GM23338 (cell line): ENCODE data around the gene CD109. TPM values are rescaled to one million over a fixed set of nuclear protein-coding genes. Genes with fewer than 3 reads are reported as not detected.

Experiments used
- ATAC-seq: fragments of 200-7000 bp; cut with Tn5 transposase; 3 replicates; pipeline ENCODE4 v1.9.1; 2020
- DNase-seq: peaks from one replicate; pipeline ENCODE4 v3.0.0-alpha.2; 2015; ENCODE audit warnings: low spot score
- H2AFZ ChIP-seq: fragments of 200-600 bp; sonication (generic); 2 replicates; pipeline ENCODE4 v1.8.0; 2016; ENCODE audit warnings: antibody characterized with exemption, mild to moderate bottlenecking, moderate library complexity
- H3F3A ChIP-seq: fragments of 200-600 bp; sonication (generic); replicated peaks from 2 replicates; pipeline ENCODE4 v1.8.0; 2017; ENCODE audit warnings: antibody characterized with exemption, mixed run types, low read depth
- H3K27ac ChIP-seq: fragments of 200-600 bp; sonication (generic); 2 replicates; pipeline ENCODE4 v1.6.1; 2016; ENCODE audit warnings: low read depth
- H3K27me3 ChIP-seq: fragments of 200-600 bp; sonication (generic); 2 replicates; pipeline ENCODE4 v1.8.0; 2016; ENCODE audit warnings: mild to moderate bottlenecking, mixed run types, moderate library complexity; ENCODE audit not compliant: insufficient read depth
- H3K36me3 ChIP-seq: fragments of 200-600 bp; sonication (generic); 2 replicates; pipeline ENCODE4 v1.8.0; 2016; ENCODE audit warnings: mild to moderate bottlenecking; ENCODE audit not compliant: insufficient read depth
- H3K4me1 ChIP-seq: fragments of 200-600 bp; sonication (generic); 2 replicates; pipeline ENCODE4 v1.8.0; 2016; ENCODE audit warnings: mild to moderate bottlenecking, moderate library complexity; ENCODE audit not compliant: insufficient read depth
- H3K4me2 ChIP-seq: fragments of 200-600 bp; sonication (generic); 2 replicates; pipeline ENCODE4 v1.7.1; 2017; ENCODE audit warnings: mixed run types
- H3K4me3 ChIP-seq: fragments of 200-600 bp; sonication (generic); 2 replicates; pipeline ENCODE4 v1.6.1; 2016; ENCODE audit warnings: mixed run types
- H3K79me2 ChIP-seq: fragments of 200-600 bp; sonication (generic); replicated peaks from 2 replicates; pipeline ENCODE4 v1.8.0; 2017; ENCODE audit warnings: mild to moderate bottlenecking; ENCODE audit not compliant: insufficient read depth
- H3K9me2 ChIP-seq: fragments of 200-600 bp; sonication (generic); 2 replicates; pipeline ENCODE4 v1.8.0; 2017; ENCODE audit not compliant: insufficient read depth
- H4K20me1 ChIP-seq: fragments of 200-600 bp; sonication (generic); replicated peaks from 2 replicates; pipeline ENCODE4 v1.8.0; 2017; ENCODE audit warnings: mild to moderate bottlenecking; ENCODE audit not compliant: insufficient read depth
- H3K27ac Mint-ChIP-seq: 2 replicates; pipeline ENCODE4 v1.8.0; 2020; ENCODE audit warnings: inconsistent platforms, mild to moderate bottlenecking, moderate library complexity, mixed read lengths
- H3K27me3 Mint-ChIP-seq: 3 replicates; pipeline ENCODE4 v1.8.0; 2022; ENCODE audit warnings: low read depth, mild to moderate bottlenecking, moderate library complexity, mixed read lengths, inconsistent platforms; ENCODE audit not compliant: insufficient read depth, poor library complexity
- H3K36me3 Mint-ChIP-seq: 3 replicates; pipeline ENCODE4 v1.8.0; 2021; ENCODE audit warnings: low read depth, mild to moderate bottlenecking, inconsistent platforms, moderate library complexity, mixed read lengths
- H3K4me1 Mint-ChIP-seq: 3 replicates; pipeline ENCODE4 v1.8.0; 2020; ENCODE audit warnings: mild to moderate bottlenecking, inconsistent platforms, mixed read lengths
- H3K4me3 Mint-ChIP-seq: 3 replicates; pipeline ENCODE4 v1.8.0; 2021; ENCODE audit warnings: moderate library complexity, mild to moderate bottlenecking, inconsistent platforms, mixed read lengths
- H3K9me3 Mint-ChIP-seq: 3 replicates; pipeline ENCODE4 v1.8.0; 2020; ENCODE audit warnings: moderate library complexity, mild to moderate bottlenecking, inconsistent platforms, mixed read lengths
- EZH2phosphoT487 ChIP-seq: fragments of 200-600 bp; sonication (generic); IDR thresholded peaks from one replicate; pipeline ENCODE4 v1.8.1; 2018; ENCODE audit warnings: antibody characterized with exemption; ENCODE audit not compliant: unreplicated experiment
- JUNB ChIP-seq: IDR thresholded peaks from one replicate; pipeline ENCODE4 v1.6.1; 2016; ENCODE audit warnings: antibody characterized with exemption; ENCODE audit not compliant: unreplicated experiment
- NANOG ChIP-seq: IDR thresholded peaks from 2 replicates; pipeline ENCODE4 v1.6.1; 2016; ENCODE audit warnings: antibody characterized with exemption, borderline replicate concordance
- POLR2AphosphoS5 ChIP-seq: IDR thresholded peaks from 2 replicates; pipeline ENCODE4 v1.6.1; 2016; ENCODE audit warnings: antibody characterized with exemption, low read depth
- STAT1 ChIP-seq: IDR thresholded peaks from one replicate; pipeline ENCODE4 v1.6.1; 2016; ENCODE audit warnings: antibody characterized with exemption; ENCODE audit not compliant: unreplicated experiment
- ZNF114 ChIP-seq: fragments of 250-450 bp; sonication (Bioruptor Pico); IDR thresholded peaks from 2 replicates; pipeline ENCODE4 v1.5.0; 2020; ENCODE audit warnings: mild to moderate bottlenecking, moderate library complexity
- ZNF331 ChIP-seq: fragments of 250-450 bp; sonication (Bioruptor Pico); IDR thresholded peaks from 2 replicates; pipeline ENCODE4 v1.5.0; 2020; ENCODE audit warnings: low read depth, mild to moderate bottlenecking, moderate library complexity
- polyA plus RNA-seq: library from polyadenylated mRNA; unstranded; fragments of >200 nt; fragmentation: Nextera tagmentation; extraction: Ambion mirVana; gene quantifications from 2 replicates; pipeline ENCODE4 v1.2.1, GENCODE V29; 2016
- total RNA-seq: library from RNA; depleted of rRNA; stranded (reverse); fragments of >200 nt; shearing (Covaris generic); gene quantifications from 2 replicates; pipeline ENCODE4 v1.2.3, GENCODE V29; 2014
- TF ChIP-seq, protein P1 (sequence below): IDR thresholded peaks from 2 replicates; pipeline ENCODE4 v1.6.1; 2016; ENCODE audit warnings: antibody characterized with exemption
- TF ChIP-seq, protein P2 (sequence below), 2 experiments: fragments of 200-600 bp in 1 of 2; sonication (generic) in 1 of 2; conservative IDR thresholded peaks; 2 replicates each; pipeline versions ENCODE4 v1.5.1 to v1.6.1; 2016 to 2017; ENCODE audit warnings: antibody characterized with exemption in 2 of 2, low read depth in 2 of 2, mild to moderate bottlenecking in 2 of 2, moderate library complexity in 1 of 2
- TF ChIP-seq, protein P3 (sequence below): IDR thresholded peaks from one replicate; pipeline ENCODE4 v1.6.1; 2018; ENCODE audit warnings: antibody characterized with exemption; ENCODE audit not compliant: unreplicated experiment

Gene CD109
- total and polyA plus RNA-seq, 2 experiments from 2014 or later = 1.1 to 5.3 TPM

DNA sequence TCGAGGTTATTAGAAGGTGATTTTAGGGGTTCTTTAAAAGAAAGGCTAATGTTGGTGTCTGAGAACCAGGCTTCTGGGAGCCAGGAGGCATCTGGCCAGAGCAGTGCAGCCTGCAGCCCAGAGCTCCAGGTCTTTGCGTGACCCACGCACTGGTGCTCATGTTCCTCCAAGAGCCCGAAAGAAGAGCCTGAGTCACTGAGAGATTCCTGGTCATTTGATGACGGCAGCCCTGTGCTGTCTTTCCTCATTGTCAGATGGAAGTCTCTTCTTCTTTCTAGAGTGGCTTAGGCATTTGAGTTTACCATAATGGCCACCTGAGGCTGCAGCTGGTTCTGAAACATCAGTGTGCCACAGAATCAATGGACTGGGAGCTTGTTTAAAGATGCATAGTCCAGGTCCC lies 46.4 kb downstream of the CD109 start:
- H4K20me1 ChIP-seq = no peaks in the 10 kb centered on the region
- no peaks in the 10 kb centered on the region for H3K79me2 ChIP-seq
- no peaks in the 10 kb centered on the region for H3K36me3 ChIP-seq
- no peak overlapping the region for H2AFZ ChIP-seq
- Mint-ChIP-seq H3K27ac (no peak overlapping the region), H3K9me3 (no peaks in the 10 kb centered on the region), H3K4me3 (no peak overlapping the region), H3K36me3 (no peaks in the 10 kb centered on the region), H3K27me3 (peaks cover 2% of the 10 kb centered on the region), H3K4me1 (no peaks in the 10 kb centered on the region)
- TF ChIP-seq JUNB = no peak
- TF ChIP-seq NANOG = no peak
- no peak for TF ChIP-seq EZH2phosphoT487
- no peak for TF ChIP-seq STAT1
- no peak for TF ChIP-seq POLR2AphosphoS5
- TF ChIP-seq, protein P1, sequence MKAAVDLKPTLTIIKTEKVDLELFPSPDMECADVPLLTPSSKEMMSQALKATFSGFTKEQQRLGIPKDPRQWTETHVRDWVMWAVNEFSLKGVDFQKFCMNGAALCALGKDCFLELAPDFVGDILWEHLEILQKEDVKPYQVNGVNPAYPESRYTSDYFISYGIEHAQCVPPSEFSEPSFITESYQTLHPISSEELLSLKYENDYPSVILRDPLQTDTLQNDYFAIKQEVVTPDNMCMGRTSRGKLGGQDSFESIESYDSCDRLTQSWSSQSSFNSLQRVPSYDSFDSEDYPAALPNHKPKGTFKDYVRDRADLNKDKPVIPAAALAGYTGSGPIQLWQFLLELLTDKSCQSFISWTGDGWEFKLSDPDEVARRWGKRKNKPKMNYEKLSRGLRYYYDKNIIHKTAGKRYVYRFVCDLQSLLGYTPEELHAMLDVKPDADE = no peak
- TF ChIP-seq ZNF331 (CRISPR knock-in tag) = no peak
- ATAC-seq (no peak), DNase-seq (no peak)
- H3K27ac ChIP-seq = no peak overlapping the region
- no peaks in the 10 kb centered on the region for H3K4me1 ChIP-seq
- H3K9me2 ChIP-seq = no peaks in the 10 kb centered on the region
- H3K27me3 ChIP-seq = no peaks in the 10 kb centered on the region
- H3F3A ChIP-seq = no peaks in the 10 kb centered on the region
- H3K4me2 ChIP-seq = no peak overlapping the region
- no peak overlapping the region for H3K4me3 ChIP-seq

DNA sequence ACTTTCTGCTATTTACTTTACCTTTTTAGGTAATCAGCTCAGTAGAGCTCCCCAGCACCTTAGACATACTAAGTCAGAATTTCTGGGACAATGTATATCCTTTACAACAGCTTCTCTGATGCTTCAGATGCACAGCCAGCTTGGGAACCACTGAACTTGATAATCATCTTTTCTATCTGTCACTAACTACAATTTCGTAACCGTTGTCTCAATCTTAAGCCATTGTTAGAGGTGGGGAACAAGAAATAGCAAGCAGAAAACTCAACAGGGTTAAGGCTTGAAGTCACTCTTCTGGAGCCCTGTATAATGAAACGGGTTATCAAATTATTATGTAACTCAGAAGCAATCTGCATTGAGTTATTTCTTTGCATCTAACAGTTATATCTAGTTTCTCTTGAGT lies 47.1 kb downstream of the CD109 start:
- no peaks in the 10 kb centered on the region for H3F3A ChIP-seq
- H3K27ac Mint-ChIP-seq = no peak overlapping the region
- DNase-seq (no peak), ATAC-seq (no peak)
- H3K4me1 Mint-ChIP-seq = no peaks in the 10 kb centered on the region
- no peaks in the 10 kb centered on the region for H3K27me3 ChIP-seq
- TF ChIP-seq, protein P2, sequence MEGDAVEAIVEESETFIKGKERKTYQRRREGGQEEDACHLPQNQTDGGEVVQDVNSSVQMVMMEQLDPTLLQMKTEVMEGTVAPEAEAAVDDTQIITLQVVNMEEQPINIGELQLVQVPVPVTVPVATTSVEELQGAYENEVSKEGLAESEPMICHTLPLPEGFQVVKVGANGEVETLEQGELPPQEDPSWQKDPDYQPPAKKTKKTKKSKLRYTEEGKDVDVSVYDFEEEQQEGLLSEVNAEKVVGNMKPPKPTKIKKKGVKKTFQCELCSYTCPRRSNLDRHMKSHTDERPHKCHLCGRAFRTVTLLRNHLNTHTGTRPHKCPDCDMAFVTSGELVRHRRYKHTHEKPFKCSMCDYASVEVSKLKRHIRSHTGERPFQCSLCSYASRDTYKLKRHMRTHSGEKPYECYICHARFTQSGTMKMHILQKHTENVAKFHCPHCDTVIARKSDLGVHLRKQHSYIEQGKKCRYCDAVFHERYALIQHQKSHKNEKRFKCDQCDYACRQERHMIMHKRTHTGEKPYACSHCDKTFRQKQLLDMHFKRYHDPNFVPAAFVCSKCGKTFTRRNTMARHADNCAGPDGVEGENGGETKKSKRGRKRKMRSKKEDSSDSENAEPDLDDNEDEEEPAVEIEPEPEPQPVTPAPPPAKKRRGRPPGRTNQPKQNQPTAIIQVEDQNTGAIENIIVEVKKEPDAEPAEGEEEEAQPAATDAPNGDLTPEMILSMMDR (conservative IDR thresholded peaks at IDR 0.05; ENCODE audit: low read depth in 2 of 2) = no peak
- no peak for TF ChIP-seq JUNB
- TF ChIP-seq ZNF114 (CRISPR knock-in tag) = no peak
- TF ChIP-seq, protein P3, sequence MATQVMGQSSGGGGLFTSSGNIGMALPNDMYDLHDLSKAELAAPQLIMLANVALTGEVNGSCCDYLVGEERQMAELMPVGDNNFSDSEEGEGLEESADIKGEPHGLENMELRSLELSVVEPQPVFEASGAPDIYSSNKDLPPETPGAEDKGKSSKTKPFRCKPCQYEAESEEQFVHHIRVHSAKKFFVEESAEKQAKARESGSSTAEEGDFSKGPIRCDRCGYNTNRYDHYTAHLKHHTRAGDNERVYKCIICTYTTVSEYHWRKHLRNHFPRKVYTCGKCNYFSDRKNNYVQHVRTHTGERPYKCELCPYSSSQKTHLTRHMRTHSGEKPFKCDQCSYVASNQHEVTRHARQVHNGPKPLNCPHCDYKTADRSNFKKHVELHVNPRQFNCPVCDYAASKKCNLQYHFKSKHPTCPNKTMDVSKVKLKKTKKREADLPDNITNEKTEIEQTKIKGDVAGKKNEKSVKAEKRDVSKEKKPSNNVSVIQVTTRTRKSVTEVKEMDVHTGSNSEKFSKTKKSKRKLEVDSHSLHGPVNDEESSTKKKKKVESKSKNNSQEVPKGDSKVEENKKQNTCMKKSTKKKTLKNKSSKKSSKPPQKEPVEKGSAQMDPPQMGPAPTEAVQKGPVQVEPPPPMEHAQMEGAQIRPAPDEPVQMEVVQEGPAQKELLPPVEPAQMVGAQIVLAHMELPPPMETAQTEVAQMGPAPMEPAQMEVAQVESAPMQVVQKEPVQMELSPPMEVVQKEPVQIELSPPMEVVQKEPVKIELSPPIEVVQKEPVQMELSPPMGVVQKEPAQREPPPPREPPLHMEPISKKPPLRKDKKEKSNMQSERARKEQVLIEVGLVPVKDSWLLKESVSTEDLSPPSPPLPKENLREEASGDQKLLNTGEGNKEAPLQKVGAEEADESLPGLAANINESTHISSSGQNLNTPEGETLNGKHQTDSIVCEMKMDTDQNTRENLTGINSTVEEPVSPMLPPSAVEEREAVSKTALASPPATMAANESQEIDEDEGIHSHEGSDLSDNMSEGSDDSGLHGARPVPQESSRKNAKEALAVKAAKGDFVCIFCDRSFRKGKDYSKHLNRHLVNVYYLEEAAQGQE = no peak
- TF ChIP-seq, protein P1 = no peak
- no peak overlapping the region for H2AFZ ChIP-seq
- H3K4me2 ChIP-seq = no peak overlapping the region
- no peak overlapping the region for H3K4me3 Mint-ChIP-seq
- H3K4me3 ChIP-seq = no peak overlapping the region
- no peaks in the 10 kb centered on the region for H3K9me3 Mint-ChIP-seq
- no peaks in the 10 kb centered on the region for H3K36me3 ChIP-seq
- H3K27ac ChIP-seq = no peak overlapping the region
- no peaks in the 10 kb centered on the region for H3K4me1 ChIP-seq
- peaks cover 2% of the 10 kb centered on the region for H3K27me3 Mint-ChIP-seq
- H3K79me2 ChIP-seq = no peaks in the 10 kb centered on the region
- H3K9me2 ChIP-seq = no peaks in the 10 kb centered on the region
- H4K20me1 ChIP-seq = no peaks in the 10 kb centered on the region
- no peaks in the 10 kb centered on the region for H3K36me3 Mint-ChIP-seq
